HEK293 (cell line): ENCODE data around the gene WFDC1.

Experiments
- CTCF ChIA-PET: fragments of 350-600 bp; formaldehyde crosslinking; extraction: SDS; loops from one replicate; lab custom pipeline; 2021; ENCODE audit warnings: antibody characterized with exemption; lab: Yijun Ruan, JAX
- POLR2A ChIA-PET: fragments of 300-600 bp; formaldehyde crosslinking; extraction: SDS; loops from one replicate; lab custom pipeline; 2020; ENCODE audit warnings: antibody characterized with exemption, inconsistent platforms; lab: Yijun Ruan, JAX
- H3K27ac ChIP-seq: fragments of 200-500 bp; sonication (Bioruptor generic); 2 replicates; pipeline ENCODE4 v1.5.1; 2014; ENCODE audit warnings: low read depth, low read length, control low read depth, inconsistent platforms; ENCODE audit errors: extremely low read depth
- H3K36me3 ChIP-seq, 2 experiments: fragments of 200-500 bp in 1 of 2; sonication (Bioruptor generic) in 1 of 2; 1 replicate in 1 of 2; 2 replicates in 1 of 2; pipeline ENCODE4 v1.5.1; 2014 to 2017; ENCODE audit warnings: inconsistent platforms in 2 of 2, low read length in 2 of 2; ENCODE audit not compliant: control insufficient read depth in 2 of 2, insufficient read depth in 1 of 2
- H3K4me1 ChIP-seq: fragments of 200-500 bp; sonication (Bioruptor generic); 2 replicates; pipeline ENCODE4 v1.5.1; 2014; ENCODE audit warnings: mild to moderate bottlenecking, low read length, inconsistent platforms; ENCODE audit not compliant: control insufficient read depth, insufficient read depth
- H3K4me3 ChIP-seq: 2 replicates; pipeline ENCODE4 v1.5.1; 2011; ENCODE audit warnings: low read depth, mild to moderate bottlenecking, control low read depth, low read length, moderate library complexity
- H3K9me3 ChIP-seq: fragments of 200-500 bp; sonication (Bioruptor generic); 2 replicates; pipeline ENCODE4 v1.5.1; 2014; ENCODE audit warnings: low read depth, low read length, inconsistent platforms; ENCODE audit not compliant: control insufficient read depth, insufficient read depth
- BCL11B ChIP-seq: fragments of 450-650 bp; formaldehyde crosslinking; IDR thresholded peaks from 2 replicates; pipeline ENCODE4 v1.5.1; 2016; ENCODE audit warnings: low read depth, missing biosample characterization, missing genetic modification characterization
- GFI1B ChIP-seq: fragments of 450-650 bp; formaldehyde crosslinking; IDR thresholded peaks from 2 replicates; pipeline ENCODE4 v1.5.1; 2016; ENCODE audit warnings: missing biosample characterization, missing genetic modification characterization
- IKZF3 ChIP-seq: fragments of 450-650 bp; IDR thresholded peaks from 2 replicates; pipeline ENCODE4 v1.5.0; 2018; ENCODE audit warnings: missing biosample characterization, mild to moderate bottlenecking, missing genetic modification characterization, moderate library complexity
- KLF8 ChIP-seq: fragments of 450-650 bp; formaldehyde crosslinking; IDR thresholded peaks from 2 replicates; pipeline ENCODE4 v1.5.1; 2016; ENCODE audit warnings: missing biosample characterization, missing genetic modification characterization
- KLF9 ChIP-seq: fragments of 450-650 bp; formaldehyde crosslinking; IDR thresholded peaks from 2 replicates; pipeline ENCODE4 v1.5.1; 2016; ENCODE audit warnings: missing biosample characterization, missing genetic modification characterization, low read depth
- OVOL3 ChIP-seq: fragments of 450-650 bp; formaldehyde crosslinking; IDR thresholded peaks from 2 replicates; pipeline ENCODE4 v1.5.1; 2016; ENCODE audit warnings: missing biosample characterization, missing genetic modification characterization
- SALL2 ChIP-seq: fragments of 450-650 bp; formaldehyde crosslinking; IDR thresholded peaks from 2 replicates; pipeline ENCODE4 v1.5.0; 2017; ENCODE audit warnings: missing biosample characterization, mild to moderate bottlenecking, missing genetic modification characterization, borderline replicate concordance
- TRIM28 ChIP-seq: IDR thresholded peaks from 2 replicates; pipeline ENCODE4 v1.6.1; 2011; ENCODE audit warnings: low read length, control low read depth, borderline replicate concordance
- WT1 ChIP-seq: fragments of 450-650 bp; formaldehyde crosslinking; IDR thresholded peaks from 2 replicates; pipeline ENCODE4 v1.5.1; 2016; ENCODE audit warnings: missing biosample characterization, missing genetic modification characterization
- ZBTB1 ChIP-seq: fragments of 450-650 bp; formaldehyde crosslinking; IDR thresholded peaks from 2 replicates; pipeline ENCODE4 v1.5.1; 2016; ENCODE audit warnings: missing biosample characterization, missing genetic modification characterization
- ZBTB17 ChIP-seq: fragments of 450-650 bp; formaldehyde crosslinking; IDR thresholded peaks from 2 replicates; pipeline ENCODE4 v1.5.1; 2016; ENCODE audit warnings: missing biosample characterization, missing genetic modification characterization
- ZBTB21 ChIP-seq: fragments of 450-650 bp; formaldehyde crosslinking; IDR thresholded peaks from 2 replicates; pipeline ENCODE4 v1.5.1; 2017; ENCODE audit warnings: missing biosample characterization, missing genetic modification characterization
- ZFHX2 ChIP-seq: fragments of 450-650 bp; formaldehyde crosslinking; conservative IDR thresholded peaks from 2 replicates; pipeline ENCODE4 v1.5.1; 2016; ENCODE audit warnings: missing biosample characterization, missing genetic modification characterization
- ZFP41 ChIP-seq: fragments of 450-650 bp; formaldehyde crosslinking; IDR thresholded peaks from 2 replicates; pipeline ENCODE4 v1.5.1; 2016; ENCODE audit warnings: missing biosample characterization, missing genetic modification characterization, borderline replicate concordance
- ZFP69B ChIP-seq: fragments of 450-650 bp; formaldehyde crosslinking; IDR thresholded peaks from 2 replicates; pipeline ENCODE4 v1.5.1; 2016; ENCODE audit warnings: missing biosample characterization, missing genetic modification characterization
- ZNF16 ChIP-seq: fragments of 450-650 bp; formaldehyde crosslinking; IDR thresholded peaks from 2 replicates; pipeline ENCODE4 v1.5.1; 2016; ENCODE audit warnings: low read depth, missing biosample characterization, missing genetic modification characterization
- ZNF211 ChIP-seq: fragments of 450-650 bp; formaldehyde crosslinking; IDR thresholded peaks from 2 replicates; pipeline ENCODE4 v1.5.1; 2016; ENCODE audit warnings: low read depth, missing biosample characterization, missing genetic modification characterization
- ZNF23 ChIP-seq: fragments of 450-650 bp; formaldehyde crosslinking; IDR thresholded peaks from 2 replicates; pipeline ENCODE4 v1.5.1; 2016; ENCODE audit warnings: missing biosample characterization, missing genetic modification characterization, borderline replicate concordance
- ZNF292 ChIP-seq: fragments of 450-650 bp; formaldehyde crosslinking; IDR thresholded peaks from 2 replicates; pipeline ENCODE4 v1.5.1; 2016; ENCODE audit warnings: low read depth, missing biosample characterization, missing genetic modification characterization, borderline replicate concordance
- ZNF302 ChIP-seq: fragments of 450-650 bp; formaldehyde crosslinking; IDR thresholded peaks from 2 replicates; pipeline ENCODE4 v1.5.1; 2016; ENCODE audit warnings: missing biosample characterization, missing genetic modification characterization, low read depth
- ZNF341 ChIP-seq: fragments of 450-650 bp; formaldehyde crosslinking; IDR thresholded peaks from 2 replicates; pipeline ENCODE4; 2016; ENCODE audit warnings: low read depth, missing biosample characterization, missing genetic modification characterization
- ZNF423 ChIP-seq: fragments of 450-650 bp; formaldehyde crosslinking; IDR thresholded peaks from 2 replicates; pipeline ENCODE4 v1.5.1; 2016; ENCODE audit warnings: missing biosample characterization, missing genetic modification characterization
- ZNF501 ChIP-seq: fragments of 450-650 bp; formaldehyde crosslinking; IDR thresholded peaks from 2 replicates; pipeline ENCODE4 v1.5.1; 2016; ENCODE audit warnings: missing biosample characterization, missing genetic modification characterization
- ZNF549 ChIP-seq: fragments of 450-650 bp; IDR thresholded peaks from 2 replicates; pipeline ENCODE4 v1.5.1; 2018; ENCODE audit warnings: missing biosample characterization, missing genetic modification characterization, mild to moderate bottlenecking, inconsistent platforms, moderate library complexity
- ZNF623 ChIP-seq: fragments of 450-650 bp; formaldehyde crosslinking; IDR thresholded peaks from 2 replicates; pipeline ENCODE4 v1.5.1; 2016; ENCODE audit warnings: missing biosample characterization, missing genetic modification characterization
- ZNF624 ChIP-seq: fragments of 450-650 bp; formaldehyde crosslinking; IDR thresholded peaks from 2 replicates; pipeline ENCODE4 v1.5.1; 2017; ENCODE audit warnings: missing biosample characterization, missing genetic modification characterization
- ZNF664 ChIP-seq: fragments of 450-650 bp; formaldehyde crosslinking; IDR thresholded peaks from 2 replicates; pipeline ENCODE4 v1.5.1; 2016; ENCODE audit warnings: missing biosample characterization, missing genetic modification characterization
- ZNF777 ChIP-seq: fragments of 450-650 bp; formaldehyde crosslinking; IDR thresholded peaks from 2 replicates; pipeline ENCODE4 v1.5.1; 2017; ENCODE audit warnings: missing biosample characterization, missing genetic modification characterization, borderline replicate concordance
- ZSCAN18 ChIP-seq: fragments of 450-650 bp; formaldehyde crosslinking; IDR thresholded peaks from 2 replicates; pipeline ENCODE4 v1.5.1; 2016; ENCODE audit warnings: missing biosample characterization, missing genetic modification characterization
- TF ChIP-seq, protein P1 (sequence below): fragments of 450-650 bp; formaldehyde crosslinking; IDR thresholded peaks from 2 replicates; pipeline ENCODE4 v1.5.1; 2016; ENCODE audit warnings: missing biosample characterization, missing genetic modification characterization
- TF ChIP-seq, protein P2 (sequence below): fragments of 450-650 bp; formaldehyde crosslinking; IDR thresholded peaks from 2 replicates; pipeline ENCODE4 v1.5.1; 2016; ENCODE audit warnings: missing biosample characterization, missing genetic modification characterization

Gene WFDC1

DNA sequence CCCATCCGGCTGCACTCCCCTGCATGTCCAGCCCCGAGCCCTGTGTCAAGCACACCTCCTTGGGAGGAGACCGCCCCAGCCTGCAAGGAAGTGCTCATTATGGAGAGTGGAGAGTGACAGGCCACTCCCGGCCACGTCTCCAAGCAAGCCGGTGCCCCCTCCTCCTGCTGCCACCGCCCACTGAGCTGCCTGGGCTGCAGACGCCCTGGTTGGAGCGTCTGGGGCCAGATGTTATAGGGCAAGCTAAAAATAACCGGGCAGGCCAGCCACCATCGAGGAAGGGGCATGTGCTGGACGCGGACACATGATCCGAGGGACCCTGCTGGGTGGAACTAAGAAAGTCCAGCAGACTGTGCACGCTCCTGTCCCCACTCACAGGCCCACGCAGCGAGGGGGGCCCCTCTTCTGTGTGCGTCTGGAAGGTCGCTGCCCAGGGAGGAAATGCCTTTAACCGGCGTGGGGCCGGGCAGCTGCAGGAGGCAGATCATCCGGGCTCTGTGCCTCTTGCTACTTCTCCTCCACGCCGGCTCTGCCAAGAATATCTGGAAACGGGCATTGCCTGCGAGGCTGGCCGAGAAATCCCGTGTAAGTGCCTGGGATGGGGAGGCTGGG lies at the start of gene WFDC1:
Gene WFDC1 (plus strand): TSS at position 348 of the 612 bp plus-strand sequence. CDS start 94 bp downstream, at position 442.
- H3K4me3 ChIP-seq = no peak within 1 kb of the TSS
- no peaks in the 10 kb centered on the region for H3K36me3 ChIP-seq
- no peak; the same call in 1 of the 2 replicates for TF ChIP-seq ZFHX2 (tag by site-specific recombination)
- TF ChIP-seq ZNF624 = no peak
- TF ChIP-seq SALL2 (tag by site-specific recombination) = no peak
- TF ChIP-seq, protein P1, sequence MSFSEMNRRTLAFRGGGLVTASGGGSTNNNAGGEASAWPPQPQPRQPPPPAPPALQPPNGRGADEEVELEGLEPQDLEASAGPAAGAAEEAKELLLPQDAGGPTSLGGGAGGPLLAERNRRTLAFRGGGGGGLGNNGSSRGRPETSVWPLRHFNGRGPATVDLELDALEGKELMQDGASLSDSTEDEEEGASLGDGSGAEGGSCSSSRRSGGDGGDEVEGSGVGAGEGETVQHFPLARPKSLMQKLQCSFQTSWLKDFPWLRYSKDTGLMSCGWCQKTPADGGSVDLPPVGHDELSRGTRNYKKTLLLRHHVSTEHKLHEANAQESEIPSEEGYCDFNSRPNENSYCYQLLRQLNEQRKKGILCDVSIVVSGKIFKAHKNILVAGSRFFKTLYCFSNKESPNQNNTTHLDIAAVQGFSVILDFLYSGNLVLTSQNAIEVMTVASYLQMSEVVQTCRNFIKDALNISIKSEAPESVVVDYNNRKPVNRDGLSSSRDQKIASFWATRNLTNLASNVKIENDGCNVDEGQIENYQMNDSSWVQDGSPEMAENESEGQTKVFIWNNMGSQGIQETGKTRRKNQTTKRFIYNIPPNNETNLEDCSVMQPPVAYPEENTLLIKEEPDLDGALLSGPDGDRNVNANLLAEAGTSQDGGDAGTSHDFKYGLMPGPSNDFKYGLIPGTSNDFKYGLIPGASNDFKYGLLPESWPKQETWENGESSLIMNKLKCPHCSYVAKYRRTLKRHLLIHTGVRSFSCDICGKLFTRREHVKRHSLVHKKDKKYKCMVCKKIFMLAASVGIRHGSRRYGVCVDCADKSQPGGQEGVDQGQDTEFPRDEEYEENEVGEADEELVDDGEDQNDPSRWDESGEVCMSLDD (tag by site-specific recombination) = no peak
- TF ChIP-seq OVOL3 (tag by site-specific recombination) = no peak
- no peak for TF ChIP-seq ZNF292
- no peak for TF ChIP-seq ZNF302
- no peak for TF ChIP-seq ZBTB1 (tag by site-specific recombination)
- TF ChIP-seq KLF8 (tag by site-specific recombination) = no peak
- TF ChIP-seq ZNF341 = no peak
- TF ChIP-seq ZNF623 (tag by site-specific recombination) = no peak
- TF ChIP-seq ZBTB21 = no peak
- no peak for TF ChIP-seq ZNF16 (tag by site-specific recombination)
- TF ChIP-seq IKZF3 (tag by site-specific recombination) = no peak
- TF ChIP-seq BCL11B (tag by site-specific recombination) = no peak
- no peak for TF ChIP-seq ZBTB17 (tag by site-specific recombination)
- no peak for TF ChIP-seq ZNF501
- no peak for TF ChIP-seq ZNF211 (tag by site-specific recombination)
- no peak for TF ChIP-seq ZSCAN18
- no peak for TF ChIP-seq ZNF664
- ChIA-PET POLR2A (no interaction called here), CTCF (interaction anchor here (0.5 to 0.7 kb wide), 2 partner anchors 13 to 203 kb away, joined by 5 to 7 read pairs; no protein-coding TSS in a partner anchor)
- no peak within 1 kb of the TSS for H3K27ac ChIP-seq
- no peaks in the 10 kb centered on the region for H3K9me3 ChIP-seq
- H3K4me1 ChIP-seq = no peaks in the 10 kb centered on the region

DNA sequence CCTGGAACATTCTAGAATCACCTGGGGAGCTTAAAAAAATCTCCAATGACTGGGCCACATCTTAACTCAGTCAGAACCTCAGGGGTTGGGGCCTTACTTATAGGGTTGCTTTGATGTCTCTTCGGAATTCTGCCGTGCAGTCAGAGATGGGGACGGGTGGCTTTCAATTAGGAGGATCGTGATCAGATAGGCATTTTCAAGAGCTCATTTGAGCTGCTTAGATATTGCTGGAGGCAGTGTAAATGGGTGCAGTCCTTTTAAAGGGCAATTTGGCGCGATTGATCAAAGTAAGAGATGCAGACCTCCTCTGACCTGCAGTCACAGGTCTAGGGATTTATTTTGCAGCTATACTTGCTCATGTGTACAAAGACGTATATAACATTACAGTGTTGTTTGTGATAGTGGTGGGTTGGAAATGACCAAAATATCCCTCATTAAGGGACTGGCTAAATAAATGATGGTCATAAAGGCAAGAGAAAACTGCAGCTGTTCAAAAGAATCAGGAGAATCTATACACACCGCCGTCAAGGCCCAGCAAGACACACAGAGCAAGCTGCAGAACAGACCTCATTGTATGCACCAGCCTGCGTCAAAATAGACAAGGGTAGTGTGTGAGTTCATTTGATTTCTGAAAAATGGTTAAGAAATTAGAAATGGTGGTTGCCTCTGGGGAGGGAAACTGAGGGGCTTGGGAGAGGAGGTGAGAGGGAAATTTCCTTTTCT lies 48.6 kb upstream of the WFDC1 start:
- H3K4me3 ChIP-seq = no peak overlapping the region
- TF ChIP-seq ZFP41 (tag by site-specific recombination) (no peak), ZNF777 (tag by site-specific recombination) (no peak), TRIM28 (no peak), ZFP69B (tag by site-specific recombination) (no peak), ZNF423 (tag by site-specific recombination) (no peak), ZNF23 (no peak), ZNF549 (no peak), WT1 (no peak), KLF9 (tag by site-specific recombination) (no peak), GFI1B (tag by site-specific recombination) (no peak)
- TF ChIP-seq, protein P2, sequence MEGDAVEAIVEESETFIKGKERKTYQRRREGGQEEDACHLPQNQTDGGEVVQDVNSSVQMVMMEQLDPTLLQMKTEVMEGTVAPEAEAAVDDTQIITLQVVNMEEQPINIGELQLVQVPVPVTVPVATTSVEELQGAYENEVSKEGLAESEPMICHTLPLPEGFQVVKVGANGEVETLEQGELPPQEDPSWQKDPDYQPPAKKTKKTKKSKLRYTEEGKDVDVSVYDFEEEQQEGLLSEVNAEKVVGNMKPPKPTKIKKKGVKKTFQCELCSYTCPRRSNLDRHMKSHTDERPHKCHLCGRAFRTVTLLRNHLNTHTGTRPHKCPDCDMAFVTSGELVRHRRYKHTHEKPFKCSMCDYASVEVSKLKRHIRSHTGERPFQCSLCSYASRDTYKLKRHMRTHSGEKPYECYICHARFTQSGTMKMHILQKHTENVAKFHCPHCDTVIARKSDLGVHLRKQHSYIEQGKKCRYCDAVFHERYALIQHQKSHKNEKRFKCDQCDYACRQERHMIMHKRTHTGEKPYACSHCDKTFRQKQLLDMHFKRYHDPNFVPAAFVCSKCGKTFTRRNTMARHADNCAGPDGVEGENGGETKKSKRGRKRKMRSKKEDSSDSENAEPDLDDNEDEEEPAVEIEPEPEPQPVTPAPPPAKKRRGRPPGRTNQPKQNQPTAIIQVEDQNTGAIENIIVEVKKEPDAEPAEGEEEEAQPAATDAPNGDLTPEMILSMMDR (tag by site-specific recombination) = no peak
- ChIA-PET CTCF (interaction anchor here (1.3 to 1.9 kb wide), 2 partner anchors 10 to 31 kb away, joined by 3 to 11 read pairs; no protein-coding TSS in a partner anchor), POLR2A (no interaction called here)
- H3K9me3 ChIP-seq = no peaks in the 10 kb centered on the region
- H3K36me3 ChIP-seq = no peaks in the 10 kb centered on the region
- H3K27ac ChIP-seq = no peak overlapping the region
- no peaks in the 10 kb centered on the region for H3K4me1 ChIP-seq
